ENCODE data around the gene KMT2C.

- TF ChIP-seq, protein P1, sequence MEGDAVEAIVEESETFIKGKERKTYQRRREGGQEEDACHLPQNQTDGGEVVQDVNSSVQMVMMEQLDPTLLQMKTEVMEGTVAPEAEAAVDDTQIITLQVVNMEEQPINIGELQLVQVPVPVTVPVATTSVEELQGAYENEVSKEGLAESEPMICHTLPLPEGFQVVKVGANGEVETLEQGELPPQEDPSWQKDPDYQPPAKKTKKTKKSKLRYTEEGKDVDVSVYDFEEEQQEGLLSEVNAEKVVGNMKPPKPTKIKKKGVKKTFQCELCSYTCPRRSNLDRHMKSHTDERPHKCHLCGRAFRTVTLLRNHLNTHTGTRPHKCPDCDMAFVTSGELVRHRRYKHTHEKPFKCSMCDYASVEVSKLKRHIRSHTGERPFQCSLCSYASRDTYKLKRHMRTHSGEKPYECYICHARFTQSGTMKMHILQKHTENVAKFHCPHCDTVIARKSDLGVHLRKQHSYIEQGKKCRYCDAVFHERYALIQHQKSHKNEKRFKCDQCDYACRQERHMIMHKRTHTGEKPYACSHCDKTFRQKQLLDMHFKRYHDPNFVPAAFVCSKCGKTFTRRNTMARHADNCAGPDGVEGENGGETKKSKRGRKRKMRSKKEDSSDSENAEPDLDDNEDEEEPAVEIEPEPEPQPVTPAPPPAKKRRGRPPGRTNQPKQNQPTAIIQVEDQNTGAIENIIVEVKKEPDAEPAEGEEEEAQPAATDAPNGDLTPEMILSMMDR (IDR thresholded peaks at IDR 0.05), result no peak
- no peak for TF ChIP-seq POLR2A (IDR thresholded peaks at IDR 0.05)
These were observed 84.6 kb downstream of the KMT2C start for GRCh38 chr7:152351168-152351567.
